ENCODE measurements around the gene SLC24A4.

Gene SLC24A4

GRCh38 chr14:92316176-92316575 is 6.8 kb upstream of the SLC24A4 start:
- no peak for DNase-seq (ENCODE audit: low read depth)

- no peak for DNase-seq (ENCODE audit: low read depth)
Measured at GRCh38 chr14:92316937-92317336, 6.0 kb upstream of the SLC24A4 start.

GRCh38 chr14:92317511-92317910 is 5.5 kb upstream of the SLC24A4 start:
- no peak for DNase-seq (ENCODE audit: low read depth)

GRCh38 chr14:92321701-92322100 is 1.3 kb upstream of the SLC24A4 start:
- no peak for DNase-seq (ENCODE audit: low read depth)

- DNase-seq (ENCODE audit: low read depth): no peak
Measured at GRCh38 chr14:92322516-92322915, 449 bp upstream of the SLC24A4 start.

- no peak for DNase-seq (ENCODE audit: low read depth)
Measured at GRCh38 chr14:92323916-92324818, 1.2 kb downstream of the SLC24A4 start.

GRCh38 chr14:92325835-92326234 is 2.9 kb downstream of the SLC24A4 start:
- DNase-seq (ENCODE audit: low read depth): no peak

- no peak for DNase-seq (ENCODE audit: low read depth)
Measured at GRCh38 chr14:92328664-92329255, 5.8 kb downstream of the SLC24A4 start.

GRCh38 chr14:92334050-92334449 is 11.1 kb downstream of the SLC24A4 start:
- no peak for DNase-seq (ENCODE audit: low read depth)

GRCh38 chr14:92336363-92336762 is 13.4 kb downstream of the SLC24A4 start:
- DNase-seq (ENCODE audit: low read depth): no peak

- DNase-seq (ENCODE audit: low read depth): no peak
Measured at GRCh38 chr14:92339426-92339825, 16.5 kb downstream of the SLC24A4 start.

GRCh38 chr14:92340071-92340470 is 17.1 kb downstream of the SLC24A4 start:
- DNase-seq (ENCODE audit: low read depth): no peak

GRCh38 chr14:92340931-92341330 is 18.0 kb downstream of the SLC24A4 start:
- no peak for DNase-seq (ENCODE audit: low read depth)

GRCh38 chr14:92341791-92342190 is 18.8 kb downstream of the SLC24A4 start:
- peak; percentile 46 for DNase-seq (ENCODE audit: low read depth)

- DNase-seq (ENCODE audit: low read depth): no peak
Measured at GRCh38 chr14:92348154-92348553, 25.2 kb downstream of the SLC24A4 start.

GRCh38 chr14:92351750-92352149 is 28.8 kb downstream of the SLC24A4 start:
- no peak for DNase-seq (ENCODE audit: low read depth)

GRCh38 chr14:92352158-92352985 is 29.4 kb downstream of the SLC24A4 start:
- DNase-seq (ENCODE audit: low read depth): no peak

- no peak for DNase-seq (ENCODE audit: low read depth)
Measured at GRCh38 chr14:92353447-92353846, 30.5 kb downstream of the SLC24A4 start.

GRCh38 chr14:92356677-92357076 is 33.7 kb downstream of the SLC24A4 start:
- DNase-seq (ENCODE audit: low read depth): no peak

- no peak for DNase-seq (ENCODE audit: low read depth)
Measured at GRCh38 chr14:92360651-92361370, 37.8 kb downstream of the SLC24A4 start.

- no peak for DNase-seq (ENCODE audit: low read depth)
Measured at GRCh38 chr14:92362781-92363235, 39.8 kb downstream of the SLC24A4 start.

- DNase-seq (ENCODE audit: low read depth): no peak
Measured at GRCh38 chr14:92366237-92366636, 43.3 kb downstream of the SLC24A4 start.

All from activated T-cell treated with anti-CD3 and anti-CD28 coated beads for 24 hours (primary cell).